Cerebellar cortex (tissue), 1 donor: ENCODE results near the gene TLCD3B.
"Not testable (repeated sequence)": the region's sequence is repeated elsewhere in the genome, so short reads cannot be mapped to it uniquely, and the experiment has no call there.

Experiments used
- DNase-seq: peaks from one replicate; pipeline ENCODE4 v3.0.0-alpha.2; 2015; ENCODE audit warnings: low spot score

TLCD3B gene

DNA sequence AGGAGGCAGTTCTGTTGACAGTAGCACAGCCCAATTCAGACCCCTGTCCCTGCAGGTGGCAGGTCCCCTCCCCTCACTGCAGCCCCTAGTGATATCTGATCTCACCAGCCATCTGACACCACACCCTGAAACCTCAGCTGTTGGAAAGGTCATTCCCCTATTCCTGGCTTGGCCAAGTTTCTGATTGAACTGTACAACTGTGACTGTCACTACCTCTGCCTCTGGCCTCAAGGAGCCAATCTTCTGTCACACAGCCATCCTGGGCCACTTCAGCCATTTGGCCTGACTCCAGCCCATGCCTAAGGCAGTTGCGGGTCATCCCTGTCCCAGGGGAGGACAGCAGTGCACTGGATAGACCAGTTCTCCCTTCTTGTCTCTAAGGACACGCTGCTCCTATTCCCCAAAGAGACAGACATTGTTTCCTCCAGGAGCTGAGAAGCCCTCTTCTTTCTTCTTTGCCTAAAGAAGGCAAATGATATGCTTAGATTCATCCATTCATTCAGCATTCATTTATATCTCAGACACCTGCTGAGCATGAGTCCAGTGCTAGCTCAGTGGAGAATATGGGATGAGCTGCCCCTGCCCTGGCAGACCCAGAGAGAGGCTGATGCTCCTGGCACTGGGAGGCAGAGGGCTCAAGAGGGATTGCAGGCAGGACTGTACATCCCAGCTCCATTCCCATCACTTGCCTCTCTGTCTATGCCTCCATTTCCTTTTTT lies 29.9 kb upstream of the TLCD3B start:
- no peak for DNase-seq

DNA sequence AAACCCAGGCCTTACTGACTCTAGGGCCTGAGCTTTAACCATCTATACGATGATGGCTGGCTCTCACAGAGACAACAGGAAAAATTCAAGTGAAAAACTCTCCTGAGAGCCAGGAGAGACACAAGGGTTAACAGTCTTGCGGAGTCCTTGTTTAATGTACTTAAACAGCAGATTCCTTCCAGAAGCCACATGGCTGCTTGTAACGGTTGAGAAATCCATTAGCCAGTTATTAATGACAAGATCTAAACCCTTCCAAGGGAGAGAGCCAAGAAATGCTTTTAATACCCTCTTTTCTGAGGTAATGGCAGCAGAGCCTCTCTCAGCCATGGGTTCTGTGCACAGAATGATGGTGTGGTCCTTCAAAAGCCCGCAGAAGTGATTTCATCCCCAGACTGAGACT lies 29.3 kb upstream of the TLCD3B start:
- no peak for DNase-seq

DNA sequence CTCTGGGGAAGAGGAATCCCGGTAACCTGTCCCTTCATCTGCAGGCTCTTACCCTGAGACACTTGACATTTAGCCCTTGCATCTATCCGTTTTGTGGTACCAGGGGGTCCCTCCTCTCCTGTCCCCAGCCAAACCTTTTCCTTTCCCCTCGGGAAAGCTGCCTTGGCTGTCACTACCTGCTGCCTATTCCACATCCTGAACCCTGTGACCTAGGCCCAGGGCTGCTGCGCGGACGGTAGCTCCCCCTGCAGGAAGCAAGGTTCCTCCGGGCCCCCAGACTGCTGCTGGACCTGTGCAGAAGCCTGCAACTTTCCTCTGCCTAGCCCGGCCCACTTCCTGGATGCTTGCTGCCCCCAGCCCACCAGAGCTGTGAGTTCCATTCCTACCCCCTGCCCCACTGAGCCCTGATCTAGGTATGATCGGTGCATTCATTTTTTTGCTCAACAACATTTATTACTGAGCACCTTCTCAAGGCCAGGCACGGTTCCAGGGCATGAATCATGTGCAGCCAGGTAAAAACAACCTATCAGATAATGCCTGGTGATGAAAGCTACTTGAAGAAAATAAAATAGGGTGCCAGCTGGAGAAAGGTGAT lies 24.0 kb upstream of the TLCD3B start:
- peak; percentile 60 for DNase-seq

DNA sequence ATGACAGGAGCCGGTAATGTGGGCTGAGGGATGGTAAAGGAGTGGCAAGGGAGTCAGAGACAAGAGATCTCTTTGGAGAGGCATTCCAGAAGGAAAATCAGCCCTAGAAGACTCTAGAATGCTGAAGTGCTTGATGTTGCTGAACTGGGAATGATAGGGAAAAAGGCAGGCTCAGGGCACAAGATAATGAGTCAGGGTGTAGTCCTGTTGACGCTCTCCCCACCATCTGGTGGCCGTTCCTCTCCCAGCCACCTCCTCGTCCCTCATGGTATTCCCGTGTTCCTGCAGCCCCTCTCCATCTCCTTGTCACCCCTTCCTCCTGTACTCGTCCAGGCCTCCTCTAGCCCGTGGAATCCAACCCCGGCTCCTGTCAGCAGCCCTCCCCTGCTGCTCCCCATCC lies 23.4 kb upstream of the TLCD3B start:
- no peak for DNase-seq

DNA sequence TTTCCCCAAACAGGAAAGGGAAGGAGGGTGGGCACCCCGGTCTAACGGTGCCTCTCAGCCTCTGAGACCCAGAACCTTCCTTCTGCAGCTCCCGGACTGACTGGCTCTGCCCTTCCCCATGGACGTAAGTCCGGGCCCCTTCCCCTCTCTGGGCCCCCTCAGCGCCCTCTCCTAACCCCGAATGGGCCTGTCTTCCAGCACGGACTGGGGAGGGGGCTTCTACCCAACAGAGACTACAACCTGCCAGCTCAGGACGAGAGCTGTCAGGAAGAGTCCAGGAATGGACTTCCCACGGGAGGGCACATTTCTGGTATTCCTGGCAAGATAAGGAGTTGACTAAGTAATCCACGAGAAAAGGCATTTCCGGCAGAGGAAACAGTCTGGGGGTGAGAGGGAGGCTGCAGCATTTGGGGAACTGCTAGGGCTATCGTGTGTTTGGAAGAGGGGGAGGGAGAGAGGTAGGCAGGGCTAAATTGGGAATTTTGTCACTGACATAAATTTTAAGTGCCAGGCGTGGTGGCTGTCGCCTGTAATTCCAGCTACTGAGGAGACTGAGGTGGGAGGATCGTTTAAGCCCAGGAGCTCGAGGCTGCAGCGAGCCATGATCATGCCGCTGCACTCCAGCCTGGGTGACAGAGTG lies 22.4 kb upstream of the TLCD3B start:
- no peak for DNase-seq

DNA sequence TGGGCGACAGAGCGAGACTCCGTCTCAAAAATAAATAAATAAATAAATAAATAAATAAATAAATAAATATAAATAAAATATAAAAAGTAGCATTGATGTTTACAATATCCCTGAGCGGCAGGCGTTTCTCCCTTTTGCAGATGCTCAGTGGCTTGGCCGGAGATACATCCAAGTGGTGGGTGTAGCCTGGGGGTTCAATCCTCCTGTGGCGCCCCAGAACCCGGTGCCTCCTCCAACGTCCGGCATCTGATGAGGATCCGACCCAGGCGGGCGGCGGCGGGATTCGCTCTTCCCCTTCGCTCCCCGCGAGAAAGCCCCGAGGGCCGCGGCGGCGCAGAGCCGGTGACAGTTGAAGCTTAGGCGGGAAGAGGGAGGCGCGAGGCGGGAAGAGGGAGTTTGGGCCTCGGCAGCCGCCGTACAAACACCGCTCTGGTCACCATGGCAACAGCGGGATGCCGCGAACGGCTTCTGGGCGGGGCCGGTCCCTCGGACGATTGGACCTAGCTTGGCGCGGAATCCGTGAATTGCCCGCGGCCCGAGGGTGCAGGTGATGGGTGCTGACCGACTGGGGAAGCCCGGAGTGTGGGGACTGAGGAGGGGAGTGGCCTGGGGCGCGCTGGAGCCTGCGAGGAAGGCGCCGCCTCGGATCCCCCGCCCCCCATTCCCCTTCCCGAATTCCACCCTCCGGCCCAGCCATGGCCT lies 21.8 kb upstream of the TLCD3B start:
- DNase-seq, result peak; percentile 85

DNA sequence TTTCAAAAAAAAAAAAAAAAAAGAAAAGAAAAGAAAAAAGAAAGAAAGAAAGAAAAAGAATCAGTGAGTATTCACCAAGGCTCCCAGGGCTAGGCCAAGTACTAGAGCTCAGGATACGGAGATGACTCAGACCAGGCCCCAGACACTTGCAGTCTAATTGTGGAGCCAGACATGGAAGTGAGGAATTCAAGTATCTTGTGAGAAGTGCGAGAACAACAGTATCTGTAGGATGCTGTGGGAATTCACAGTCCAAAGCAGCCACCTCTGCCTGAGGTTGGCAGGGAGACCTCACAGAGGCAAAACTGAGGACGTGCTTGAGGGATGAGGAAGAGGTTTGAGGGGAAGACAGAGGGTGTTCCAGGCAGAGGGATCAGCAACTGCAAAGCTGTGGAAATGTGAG lies 20.4 kb upstream of the TLCD3B start:
- no peak for DNase-seq

DNA sequence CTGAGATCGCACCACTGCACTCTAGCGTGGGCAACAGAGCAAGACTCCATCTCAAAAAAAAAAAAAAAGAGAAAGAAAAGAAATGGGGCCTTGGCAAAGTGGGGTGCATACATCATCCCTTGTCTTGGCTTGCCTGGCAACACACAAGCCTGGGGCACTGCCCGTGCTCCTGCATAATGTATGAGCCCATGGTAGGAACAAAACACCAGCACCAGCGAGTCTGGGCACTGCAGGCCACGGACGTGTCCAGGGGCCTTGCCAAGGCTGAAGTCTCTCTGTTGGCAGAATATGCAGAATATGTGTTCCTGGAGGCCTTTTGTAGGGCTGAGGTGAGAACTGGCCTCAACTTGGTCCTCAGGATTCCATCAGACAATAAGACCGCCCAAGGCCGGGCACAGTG lies 18.8 kb upstream of the TLCD3B start:
- DNase-seq, result no peak

DNA sequence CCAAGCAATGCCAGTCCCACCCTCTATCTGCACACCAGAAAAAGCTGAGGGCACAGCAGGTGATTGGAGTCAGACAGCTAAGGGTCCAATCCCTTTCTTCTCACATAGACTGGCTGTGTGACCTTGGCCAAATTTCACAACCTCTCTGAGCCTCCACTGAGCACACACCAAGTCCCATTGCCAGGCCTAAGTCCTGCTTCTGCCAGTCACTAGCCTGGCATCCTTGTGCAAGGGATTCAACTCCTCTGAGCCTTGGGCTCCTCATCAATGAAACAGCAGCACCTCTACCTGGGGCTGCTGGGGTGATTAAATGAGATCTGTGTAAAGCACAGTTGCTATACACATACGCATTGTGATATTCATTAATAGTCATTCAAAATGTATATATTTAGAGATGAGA lies 15.5 kb upstream of the TLCD3B start:
- DNase-seq, result no peak

DNA sequence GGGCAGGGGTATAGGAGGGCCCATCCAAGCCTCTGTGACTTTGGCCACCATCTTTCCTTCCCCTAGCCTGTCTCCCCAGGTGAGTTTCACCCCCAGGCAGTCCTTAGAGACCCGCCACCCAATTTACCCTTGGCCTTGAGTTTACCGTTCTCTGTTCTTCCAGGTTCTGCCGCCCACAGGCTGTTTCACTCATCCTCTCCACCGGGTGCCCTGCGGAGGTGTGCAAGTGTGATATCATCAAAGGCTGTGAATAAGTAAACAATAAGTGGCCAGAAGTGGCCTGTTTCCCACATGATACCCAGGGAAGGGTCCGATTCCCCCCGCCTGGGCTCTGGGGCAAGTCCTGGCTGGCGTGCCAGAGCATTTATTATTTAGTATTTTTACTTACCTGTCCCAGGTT lies 15.1 kb upstream of the TLCD3B start:
- DNase-seq, result no peak

DNA sequence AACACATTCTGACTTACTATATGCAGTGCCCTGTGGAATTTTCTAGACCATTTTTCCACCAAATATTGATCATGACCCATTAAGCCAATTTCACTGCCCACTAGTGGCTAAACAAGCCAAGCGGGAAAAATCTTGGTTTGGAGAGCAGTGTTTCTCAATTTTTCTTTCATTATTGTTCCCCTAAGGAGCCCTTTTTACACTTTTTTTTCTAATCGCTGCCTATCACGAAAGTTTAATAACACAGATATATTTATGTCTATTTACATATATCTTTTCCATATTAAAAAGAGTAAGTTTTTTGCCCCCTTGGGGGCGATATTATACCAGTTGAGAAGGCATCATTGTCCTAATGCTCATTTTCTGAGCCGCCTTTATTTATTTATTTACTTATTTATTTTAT lies 10.8 kb upstream of the TLCD3B start:
- DNase-seq, result no peak

DNA sequence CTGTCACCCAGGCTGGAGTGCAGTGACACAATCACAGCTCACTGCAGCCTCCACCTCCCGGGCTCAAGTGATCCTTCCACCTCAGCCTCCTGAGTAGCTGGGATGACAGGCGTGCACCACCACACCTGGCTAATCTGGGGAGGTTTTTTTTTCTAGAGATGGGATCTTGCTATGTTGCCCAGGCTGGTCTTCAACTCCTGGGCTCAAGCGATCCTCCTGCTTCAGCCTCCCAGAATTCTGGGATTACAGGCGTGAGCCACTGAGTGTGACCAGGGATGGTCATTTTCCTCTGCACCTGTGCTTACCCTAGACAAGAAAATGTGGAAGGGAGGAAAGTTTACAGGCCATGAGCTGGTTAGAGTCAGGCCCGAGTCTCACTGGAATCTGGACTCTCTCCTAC lies 9.6 kb upstream of the TLCD3B start:
- not testable (repeated sequence) for DNase-seq

DNA sequence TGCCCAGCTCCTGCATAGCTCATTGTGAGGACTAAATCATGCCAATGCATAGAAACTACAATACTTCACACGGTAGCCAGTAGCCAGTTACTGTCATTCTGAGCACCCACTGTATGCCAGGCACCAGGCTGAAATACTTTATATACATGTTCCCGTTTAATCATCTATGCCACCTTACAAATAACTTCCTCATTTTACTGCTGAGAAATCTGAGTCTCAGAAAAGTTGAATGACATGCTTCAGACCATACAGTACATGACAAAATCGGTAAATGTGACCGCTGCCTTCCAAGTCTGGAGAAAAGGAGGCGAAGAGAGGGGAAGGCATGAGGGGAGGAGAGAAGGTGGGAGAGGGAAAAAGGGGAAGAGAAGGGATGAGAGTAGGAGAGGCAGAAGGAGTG lies 9.2 kb upstream of the TLCD3B start:
- DNase-seq, result no peak

DNA sequence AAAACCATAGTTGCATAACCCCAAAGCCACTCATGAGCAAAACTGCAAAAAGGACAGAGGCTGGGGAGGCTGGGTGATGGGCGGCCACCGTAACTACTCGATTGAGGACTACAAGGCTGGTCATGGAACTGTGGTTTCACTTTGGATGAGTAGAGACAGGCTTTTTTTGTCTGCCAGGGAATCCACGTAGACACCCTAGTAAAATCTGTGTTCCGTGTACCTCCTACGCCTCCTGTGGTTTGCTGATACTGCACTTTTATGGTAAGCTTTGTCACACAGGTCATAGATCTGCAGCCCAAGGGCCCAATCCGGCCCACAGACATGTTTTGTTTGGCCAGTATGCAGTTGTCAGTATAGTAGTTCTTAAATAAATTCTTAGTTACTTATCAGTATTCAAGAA lies 2.2 kb upstream of the TLCD3B start:
- no peak for DNase-seq

DNA sequence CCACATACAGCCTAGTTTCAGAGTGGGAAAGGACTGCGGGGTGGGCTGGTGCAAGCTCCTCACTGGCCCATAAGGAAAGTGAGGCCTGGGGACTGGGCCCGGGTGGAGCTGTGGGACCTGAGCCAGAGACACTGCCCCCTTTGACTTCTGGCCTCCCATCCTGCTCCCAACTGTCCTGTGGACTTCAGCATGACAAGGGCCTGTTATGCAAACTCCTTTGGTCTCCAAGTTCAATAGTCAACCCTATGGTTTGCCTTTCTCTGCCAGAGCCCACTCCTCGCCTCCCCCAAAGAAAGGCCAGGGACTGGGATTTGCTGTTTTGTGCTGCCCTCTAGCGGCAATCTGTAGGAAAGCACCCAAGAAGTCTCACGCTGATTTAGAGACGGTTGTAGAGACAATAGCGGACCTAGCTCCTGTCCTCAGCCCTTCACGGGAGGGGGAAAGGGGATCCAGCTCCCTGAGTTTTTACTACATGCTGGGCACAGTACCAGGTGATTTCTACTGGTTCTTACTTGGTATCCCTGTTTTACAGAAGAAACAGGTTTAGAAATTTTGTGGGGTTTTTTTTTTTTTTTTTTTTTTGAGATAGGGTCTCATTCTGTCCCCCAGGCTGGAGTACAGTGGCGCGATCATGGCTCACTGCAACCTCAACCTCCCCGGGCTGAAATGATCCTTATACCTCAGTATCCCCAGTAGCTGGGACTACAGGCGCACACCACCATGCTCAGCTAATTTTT lies 1.2 kb upstream of the TLCD3B start:
- peak; percentile 90 for DNase-seq

DNA sequence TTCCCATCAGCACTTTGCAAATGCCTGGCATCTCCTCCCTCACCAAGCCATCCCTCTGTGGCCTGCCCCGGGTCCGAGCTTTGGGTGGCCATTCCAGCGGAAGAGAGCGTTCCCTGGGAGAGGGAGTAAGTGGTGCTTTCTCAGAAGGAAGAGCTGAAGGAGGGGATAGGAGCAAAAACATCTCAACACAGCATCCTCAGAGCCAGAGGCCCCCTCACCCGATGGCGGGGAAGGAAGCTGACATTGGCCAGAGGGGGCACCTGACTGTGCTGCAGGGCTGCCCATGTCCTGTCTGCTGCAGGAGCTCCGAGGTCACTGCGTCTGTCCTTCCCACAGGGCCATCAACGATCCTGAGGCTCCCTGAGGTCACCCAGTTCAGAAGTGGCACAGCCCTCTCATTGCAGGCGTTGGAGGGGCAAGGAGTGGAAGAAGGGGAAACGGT lies 427 bp upstream of the TLCD3B start:
- peak; percentile 18 for DNase-seq

DNA sequence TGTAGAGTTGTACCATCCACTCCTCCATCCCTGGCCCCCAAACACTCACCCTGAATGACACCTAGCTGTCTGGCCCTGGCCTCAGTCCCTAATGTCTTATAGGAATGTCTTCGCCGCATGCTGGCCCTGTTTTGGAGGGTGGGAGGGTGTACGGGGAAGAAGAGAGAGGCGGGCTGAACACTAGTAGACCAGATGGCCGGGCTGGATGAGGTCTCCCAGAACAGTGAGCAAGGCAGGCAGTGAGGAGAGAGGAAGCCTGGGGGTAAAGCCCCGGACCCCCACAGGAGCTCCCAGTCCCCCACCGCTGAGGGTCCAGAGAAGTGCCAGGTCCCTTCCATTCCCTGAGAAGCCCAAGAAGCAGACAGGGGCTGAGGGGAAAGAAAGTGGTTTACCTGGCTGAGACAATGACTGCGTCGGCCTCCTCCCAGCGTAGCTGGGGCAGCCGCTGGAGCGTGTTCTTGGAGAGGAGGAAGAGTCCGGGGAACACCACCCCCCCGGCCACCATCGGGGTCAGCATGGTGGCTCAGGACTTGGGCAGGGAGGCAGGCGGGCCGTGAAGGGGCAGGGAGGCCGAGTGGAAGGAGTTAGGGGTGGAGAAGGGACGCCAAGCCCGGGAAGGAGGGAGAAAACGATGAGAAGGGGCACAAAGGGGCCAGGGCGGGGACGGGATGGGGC lies 923 bp downstream of the TLCD3B start:
- no peak for DNase-seq

DNA sequence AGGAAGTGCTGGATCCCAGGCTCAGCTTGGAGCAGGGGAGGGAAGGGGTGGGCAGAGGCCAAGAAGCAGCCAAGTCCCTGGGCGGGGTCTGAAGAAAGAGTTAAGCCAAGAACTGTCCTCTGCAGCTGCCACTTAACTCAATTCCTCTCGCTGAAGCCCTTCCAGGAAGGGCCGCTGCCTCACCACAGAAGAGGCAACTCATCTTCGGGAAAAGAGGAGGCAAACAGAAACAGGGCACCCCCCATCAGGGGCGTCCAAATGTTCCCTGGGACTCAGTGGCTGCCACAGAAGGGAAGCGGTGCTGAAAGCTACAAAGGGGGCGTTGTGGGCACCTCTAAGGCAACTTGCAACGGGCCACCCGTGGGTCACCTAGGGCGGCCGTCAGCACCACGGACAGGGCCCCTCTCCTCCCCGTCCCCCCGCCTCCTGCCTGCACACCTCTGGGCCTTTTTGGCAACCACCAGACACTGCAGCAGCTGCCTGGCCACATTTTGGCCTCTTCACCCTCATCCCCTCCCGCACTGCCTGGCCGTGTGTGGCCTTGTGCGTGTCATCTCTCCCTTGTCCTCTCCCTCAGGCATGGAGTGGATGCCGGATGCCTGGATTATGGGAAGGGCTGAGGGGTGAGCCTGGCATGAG lies 2.5 kb downstream of the TLCD3B start:
- DNase-seq, result no peak

DNA sequence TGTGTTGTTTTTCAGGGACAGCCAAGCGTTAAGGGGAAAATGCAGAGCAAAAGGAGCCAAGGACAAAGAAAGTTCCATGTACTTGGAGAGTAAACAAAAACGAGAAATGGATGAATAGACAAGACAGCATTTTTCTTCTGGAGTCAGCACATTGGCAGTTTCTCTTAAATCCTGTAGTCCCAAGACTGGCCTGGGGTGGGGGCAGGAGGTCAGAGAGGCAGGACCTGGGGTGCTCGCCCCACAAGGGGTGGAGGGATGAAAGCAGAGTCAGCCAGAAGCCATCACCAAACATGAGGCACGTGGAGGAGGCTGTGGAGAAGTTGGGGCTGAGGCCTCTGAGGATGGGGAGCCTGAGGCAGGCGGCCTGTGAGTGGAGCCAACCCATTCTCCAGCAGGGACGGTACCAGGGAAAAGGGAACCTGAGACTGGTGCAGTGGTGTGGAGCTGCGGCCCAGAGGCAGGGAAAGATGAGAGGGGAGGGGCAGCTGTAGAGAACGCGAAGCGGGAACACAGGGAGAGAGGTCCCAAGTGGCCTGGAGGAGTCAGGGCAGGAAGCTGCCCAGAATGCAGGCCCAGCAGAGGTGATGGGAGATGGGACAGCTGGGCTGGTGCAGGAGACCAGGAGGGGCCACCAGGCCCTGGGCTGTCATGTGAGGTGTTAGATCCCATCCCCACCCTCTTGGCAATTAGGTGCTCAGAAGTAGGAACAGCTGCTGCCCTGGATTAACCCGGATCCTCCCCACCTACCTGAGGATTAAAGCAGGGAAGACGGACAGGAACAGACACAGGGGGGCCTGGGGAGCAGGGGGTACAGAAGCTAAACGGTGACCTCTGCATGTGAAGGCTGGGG lies 3.3 kb downstream of the TLCD3B start:
- DNase-seq, result no peak

DNA sequence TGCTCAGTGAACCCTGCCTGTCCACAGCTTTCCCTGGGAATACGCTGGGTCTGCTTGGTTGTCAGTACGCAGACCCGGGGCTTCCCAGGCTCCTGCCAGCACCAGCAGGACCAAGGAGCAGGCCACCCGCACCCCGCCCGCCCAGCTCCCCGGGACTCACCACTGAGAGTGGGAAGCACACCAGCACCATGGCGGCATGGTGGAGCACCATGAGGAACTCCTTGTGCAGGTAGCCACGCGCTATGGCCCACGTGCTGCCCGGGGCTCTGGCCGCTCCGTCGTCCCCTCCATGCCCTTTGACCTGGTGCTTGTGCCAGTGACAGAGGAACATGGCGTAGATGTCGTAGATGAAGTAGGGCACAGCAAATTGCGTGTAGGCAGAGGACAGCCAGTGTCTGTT lies 4.6 kb downstream of the TLCD3B start:
- no peak for DNase-seq
